ENCODE data around the gene ANAPC1. TPM values are rescaled to one million over a fixed set of nuclear protein-coding genes. Genes with fewer than 3 reads are reported as not detected.
A peak's percentile ranks its signal among the peaks of the same experiment; 100 is the strongest.
"Not testable (repeated sequence)": the region's sequence is repeated elsewhere in the genome, so short reads cannot be mapped to it uniquely, and the experiment has no call there.

The ANAPC1 gene
- total RNA-seq, 2 donors from 2014 or later = 74.5 to 79.9 TPM

DNA sequence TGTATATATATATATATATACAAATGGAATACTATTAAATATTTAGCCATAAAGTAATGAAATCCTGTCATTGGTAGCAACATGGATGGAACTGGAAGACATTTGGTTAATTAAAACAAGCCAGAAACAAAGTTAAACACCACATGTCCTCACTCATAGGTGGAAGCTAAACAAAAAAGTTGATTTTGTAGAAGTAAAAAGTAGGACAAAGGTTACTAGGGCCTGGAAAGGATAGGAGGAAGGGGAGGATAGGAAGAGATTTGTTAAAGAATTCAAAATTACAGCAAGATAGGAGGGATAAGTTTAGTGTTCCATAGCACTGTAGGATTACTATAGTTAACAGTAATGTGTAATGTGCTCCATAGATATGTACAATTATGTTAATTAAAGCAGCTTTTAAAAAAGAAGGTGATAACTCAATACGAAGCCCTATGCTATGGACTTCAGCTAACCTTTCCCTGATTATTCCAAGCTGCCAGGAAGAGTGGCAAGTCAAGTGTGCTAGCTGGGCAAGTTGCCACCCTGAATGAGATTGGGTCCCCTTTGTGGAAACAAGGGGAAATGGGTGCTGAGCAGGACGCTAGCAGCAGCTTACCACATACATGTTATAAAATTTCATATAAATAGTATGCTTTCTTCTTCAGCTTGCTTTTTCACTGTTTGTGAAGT, 26.8 kb upstream of the ANAPC1 start:
- Mint-ChIP-seq H3K4me3 (no peak overlapping the region), H3K27ac (no peak overlapping the region), H3K36me3 (ENCODE audit: low read depth) (no peaks in the 10 kb centered on the region), H3K9me3 (no peaks in the 10 kb centered on the region), H3K4me1 (peaks cover 39% of the 10 kb centered on the region), H3K27me3 (ENCODE audit: insufficient read depth) (no peaks in the 10 kb centered on the region)
- Histone ChIP-seq H3K9ac (ENCODE audit: extremely low read depth, low read length, poor library complexity, severe bottlenecking) (no peak overlapping the region), H3K4me3 (ENCODE audit: low read length) (no peak overlapping the region), H3K4me1 (ENCODE audit: control insufficient read depth, insufficient read depth, low read length) (peaks cover 25% of the 10 kb centered on the region), H3K27ac (ENCODE audit: low read depth, low read length) (no peak overlapping the region), H3K36me3 (ENCODE audit: control insufficient read depth, insufficient read depth, low read length) (peaks cover 7% of the 10 kb centered on the region), H3K27me3 (ENCODE audit: control insufficient read depth, insufficient read depth, low read length, poor library complexity, severe bottlenecking) (no peaks in the 10 kb centered on the region), H3K9me3 (ENCODE audit: control insufficient read depth, low read length) (no peaks in the 10 kb centered on the region)
- no peak for TF ChIP-seq CTCF (conservative IDR thresholded peaks at IDR 0.05)
- no peak for DNase-seq
- 93 to 100% methylated on average over 1 of the region's 2 CpGs for WGBS, 2 experiments (ENCODE audit: insufficient coverage in 1 of 2, insufficient read length in 1 of 2)

- not testable (repeated sequence) for H3K9me3 ChIP-seq (ENCODE audit: control insufficient read depth, low read length); H3K36me3 Mint-ChIP-seq (ENCODE audit: low read depth); H3K4me3 ChIP-seq (ENCODE audit: low read length); H3K36me3 ChIP-seq (ENCODE audit: control insufficient read depth, insufficient read depth, low read length); DNase-seq; H3K9ac ChIP-seq (ENCODE audit: extremely low read depth, low read length, poor library complexity, severe bottlenecking); H3K27ac Mint-ChIP-seq; H3K4me3 Mint-ChIP-seq; H3K27ac ChIP-seq (ENCODE audit: low read depth, low read length); H3K27me3 ChIP-seq (ENCODE audit: control insufficient read depth, insufficient read depth, low read length, poor library complexity, severe bottlenecking); H3K27me3 Mint-ChIP-seq (ENCODE audit: insufficient read depth); H3K9me3 Mint-ChIP-seq
- peaks cover 43% of the 10 kb centered on the region for H3K4me1 Mint-ChIP-seq
- H3K4me1 ChIP-seq (ENCODE audit: control insufficient read depth, insufficient read depth, low read length) = peaks cover 26% of the 10 kb centered on the region
- 85% methylated on average over 4 of the region's 4 CpGs; no CpG with 5 or more reads in 1 of the 2 experiments for WGBS, 2 experiments (ENCODE audit: insufficient coverage in 1 of 2, insufficient read length in 1 of 2)
Measured at GRCh38 chr2:111909997-111910396, 26.0 kb upstream of the ANAPC1 start.

GRCh38 chr2:111909079-111909478, 25.1 kb upstream of the ANAPC1 start:
- H3K9me3 ChIP-seq (ENCODE audit: control insufficient read depth, low read length) = no peaks in the 10 kb centered on the region
- H3K36me3 ChIP-seq (ENCODE audit: control insufficient read depth, insufficient read depth, low read length) = peaks cover 7% of the 10 kb centered on the region
- peak overlapping the region; percentile 59 for H3K4me3 ChIP-seq (ENCODE audit: low read length)
- no peak for DNase-seq
- Mint-ChIP-seq H3K27ac (peak overlapping the region; percentile 75), H3K27me3 (ENCODE audit: insufficient read depth) (no peaks in the 10 kb centered on the region), H3K9me3 (no peaks in the 10 kb centered on the region), H3K4me3 (peak overlapping the region; percentile 17), H3K4me1 (peaks cover 50% of the 10 kb centered on the region), H3K36me3 (ENCODE audit: low read depth) (no peaks in the 10 kb centered on the region)
- WGBS, 2 experiments (ENCODE audit: insufficient coverage in 1 of 2, insufficient read length in 1 of 2) = 79% methylated on average over 3 of the region's 3 CpGs
- H3K9ac ChIP-seq (ENCODE audit: extremely low read depth, low read length, poor library complexity, severe bottlenecking) = peak overlapping the region; percentile 6
- no peaks in the 10 kb centered on the region for H3K27me3 ChIP-seq (ENCODE audit: control insufficient read depth, insufficient read depth, low read length, poor library complexity, severe bottlenecking)
- H3K27ac ChIP-seq (ENCODE audit: low read depth, low read length) = no peak overlapping the region
- peaks cover 31% of the 10 kb centered on the region for H3K4me1 ChIP-seq (ENCODE audit: control insufficient read depth, insufficient read depth, low read length)
- no peak for TF ChIP-seq CTCF (conservative IDR thresholded peaks at IDR 0.05)

Measured in endodermal cell (in vitro differentiated cells).